ENCODE measurements around the gene TRIM33. TPM values are rescaled to one million over a fixed set of nuclear protein-coding genes. Genes with fewer than 3 reads are reported as not detected.
A peak's percentile ranks its signal among the peaks of the same experiment; 100 is the strongest.
"Not testable (repeated sequence)": the region's sequence is repeated elsewhere in the genome, so short reads cannot be mapped to it uniquely, and the experiment has no call there.

The TRIM33 gene
- polyA plus RNA-seq, 4 donors: 49.5 to 62.2 (median 54.7) TPM

DNA sequence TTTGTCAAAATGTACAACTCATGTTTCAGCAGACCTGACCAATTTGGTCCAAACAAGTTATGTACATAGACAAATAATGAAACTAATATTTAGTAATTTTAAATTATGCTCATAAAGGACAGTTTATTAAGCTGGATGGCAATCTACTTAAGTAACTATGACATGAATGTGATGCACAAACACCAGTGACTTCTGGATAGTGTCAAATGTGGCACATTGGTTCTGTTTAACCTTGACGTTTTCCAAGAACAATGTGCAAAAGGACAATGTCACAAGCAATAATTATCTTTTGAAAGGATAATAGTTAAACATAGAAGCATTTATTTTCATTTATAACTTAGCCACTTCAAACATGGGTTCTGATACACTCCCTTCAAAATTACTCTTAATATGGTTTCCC is 80.0 kb downstream of the TRIM33 start:
- no peak for DNase-seq (ENCODE audit: low read depth in 4 of 4, low spot score in 2 of 4)

GRCh38 chr1:114428083-114428754 is 82.8 kb downstream of the TRIM33 start:
- DNase-seq (ENCODE audit: low read depth in 4 of 4, low spot score in 2 of 4): peak in 1 of 4 donors; percentile 9

GRCh38 chr1:114427612-114428011 is 83.4 kb downstream of the TRIM33 start:
- DNase-seq (ENCODE audit: low read depth in 4 of 4, low spot score in 2 of 4): no peak

GRCh38 chr1:114423455-114423854 is 87.5 kb downstream of the TRIM33 start:
- DNase-seq (ENCODE audit: low read depth in 4 of 4, low spot score in 2 of 4): no peak

DNA sequence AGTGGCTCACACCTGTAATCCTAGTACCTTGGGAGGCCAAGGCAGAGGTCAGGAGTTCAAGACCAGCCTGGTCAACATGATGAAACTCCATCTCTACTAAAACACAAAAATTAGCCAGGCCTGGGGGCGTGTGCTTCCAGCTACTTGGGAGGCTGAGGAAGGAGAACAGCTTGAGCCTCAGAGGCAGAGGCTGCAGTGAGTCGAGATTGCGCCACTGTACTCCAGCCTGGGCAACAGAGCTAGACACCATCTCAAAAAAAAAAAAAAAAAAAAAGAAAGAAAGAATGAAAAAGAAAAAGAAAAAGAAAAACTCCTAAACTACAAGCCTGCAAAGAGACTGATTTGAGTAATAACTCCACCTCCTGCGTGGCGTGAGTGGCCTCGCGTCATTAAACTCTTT is 92.1 kb downstream of the TRIM33 start:
- DNase-seq (ENCODE audit: low read depth in 4 of 4, low spot score in 2 of 4): not testable (repeated sequence)

- DNase-seq (ENCODE audit: low read depth in 4 of 4, low spot score in 2 of 4): no peak
Observed at GRCh38 chr1:114397601-114398000, 113.4 kb downstream of the TRIM33 start.

DNA sequence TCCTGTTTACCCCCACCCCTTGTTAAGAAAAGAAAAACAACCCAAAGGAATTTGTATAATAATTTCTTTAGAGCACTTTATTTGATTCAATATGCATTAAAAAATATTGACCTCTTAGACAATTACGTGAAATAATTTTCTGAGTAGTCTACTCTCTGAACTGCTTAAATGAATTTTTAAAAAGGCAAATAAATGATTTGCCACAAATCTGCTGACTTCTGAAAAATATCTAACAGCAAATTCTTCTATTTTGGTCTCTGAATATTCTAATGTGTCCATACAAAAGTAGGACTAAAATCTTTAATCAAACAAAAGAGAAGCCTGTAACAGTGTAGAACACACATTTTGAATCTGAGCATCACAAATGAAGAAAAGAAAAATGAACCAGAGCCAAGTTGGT is 115.1 kb downstream of the TRIM33 start:
- DNase-seq (ENCODE audit: low read depth in 4 of 4, low spot score in 2 of 4): no peak

GRCh38 chr1:114390960-114391359 is 120.0 kb downstream of the TRIM33 start:
- no peak for DNase-seq (ENCODE audit: low read depth in 4 of 4, low spot score in 2 of 4)

GRCh38 chr1:114390361-114390760 is 120.6 kb downstream of the TRIM33 start:
- DNase-seq (ENCODE audit: low read depth in 4 of 4, low spot score in 2 of 4): no peak

- no peak for DNase-seq (ENCODE audit: low read depth in 4 of 4, low spot score in 2 of 4)
Observed at GRCh38 chr1:114388432-114389003, 122.5 kb downstream of the TRIM33 start.

DNA sequence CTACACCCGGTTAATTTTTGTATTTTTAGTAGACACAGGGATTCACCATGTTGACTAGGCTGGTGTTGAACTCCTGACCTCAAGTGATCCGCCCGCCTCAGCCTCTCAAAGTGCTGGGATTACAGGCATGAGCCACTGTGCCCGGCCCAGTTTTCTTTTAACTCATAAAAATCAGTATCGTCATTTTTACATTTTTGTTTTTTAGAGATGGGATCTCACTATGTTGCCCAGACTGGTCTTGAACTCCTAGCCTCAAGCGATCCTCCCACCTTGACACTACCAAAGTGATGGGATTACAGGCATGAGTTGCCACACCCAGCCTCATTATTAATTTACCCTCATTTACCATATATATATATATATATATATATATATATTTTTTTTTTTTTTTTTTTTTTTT is 123.4 kb downstream of the TRIM33 start:
- DNase-seq (ENCODE audit: low read depth in 4 of 4, low spot score in 2 of 4): not testable (repeated sequence)

DNA sequence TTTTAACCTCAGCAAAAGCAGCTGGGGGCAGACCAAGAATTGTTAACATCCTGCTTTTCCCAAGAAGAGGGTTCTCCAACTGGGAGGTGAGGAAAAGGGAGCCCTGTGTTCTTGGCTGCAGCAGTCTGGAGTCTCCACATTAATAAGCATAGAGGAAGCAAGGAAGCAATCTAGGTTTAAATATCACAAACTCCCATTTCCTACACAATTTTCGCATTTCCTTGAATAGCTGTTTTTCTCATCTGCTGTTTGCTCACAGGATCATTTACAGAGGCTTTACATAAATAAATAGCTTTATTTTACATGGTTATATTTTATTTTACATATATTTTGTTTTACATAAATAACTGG is 124.0 kb downstream of the TRIM33 start:
- DNase-seq (ENCODE audit: low read depth in 4 of 4, low spot score in 2 of 4): no peak

- no peak for DNase-seq (ENCODE audit: low read depth in 4 of 4, low spot score in 2 of 4)
Observed at GRCh38 chr1:114386129-114387009, 124.6 kb downstream of the TRIM33 start.

GRCh38 chr1:114384922-114385321 is 126.1 kb downstream of the TRIM33 start:
- DNase-seq (ENCODE audit: low read depth in 4 of 4, low spot score in 2 of 4): no peak

DNA sequence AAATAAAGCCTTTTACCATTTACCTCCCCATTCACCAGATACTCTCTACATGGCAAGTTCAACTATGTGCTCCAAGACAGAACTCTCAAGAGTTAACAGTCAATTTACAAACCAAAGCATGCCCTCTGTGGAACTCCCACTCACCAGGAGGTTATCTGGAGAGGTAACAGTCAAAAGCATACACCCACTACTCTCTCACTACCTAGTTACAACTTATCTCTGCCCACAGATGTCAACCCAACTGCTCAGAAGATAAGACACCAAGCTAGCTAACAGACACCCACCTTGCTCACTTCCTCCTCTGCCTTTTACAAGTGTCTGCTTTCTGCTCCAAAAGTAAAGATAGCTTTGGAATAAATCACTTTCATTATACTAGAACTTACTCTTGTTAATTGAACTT is 131.0 kb downstream of the TRIM33 start:
- no peak for DNase-seq (ENCODE audit: low read depth in 4 of 4, low spot score in 2 of 4)

GRCh38 chr1:114379358-114379757 is 131.6 kb downstream of the TRIM33 start:
- DNase-seq (ENCODE audit: low read depth in 4 of 4, low spot score in 2 of 4): no peak

- DNase-seq (ENCODE audit: low read depth in 4 of 4, low spot score in 2 of 4): no peak
Observed at GRCh38 chr1:114377356-114377755, 133.6 kb downstream of the TRIM33 start.

DNA sequence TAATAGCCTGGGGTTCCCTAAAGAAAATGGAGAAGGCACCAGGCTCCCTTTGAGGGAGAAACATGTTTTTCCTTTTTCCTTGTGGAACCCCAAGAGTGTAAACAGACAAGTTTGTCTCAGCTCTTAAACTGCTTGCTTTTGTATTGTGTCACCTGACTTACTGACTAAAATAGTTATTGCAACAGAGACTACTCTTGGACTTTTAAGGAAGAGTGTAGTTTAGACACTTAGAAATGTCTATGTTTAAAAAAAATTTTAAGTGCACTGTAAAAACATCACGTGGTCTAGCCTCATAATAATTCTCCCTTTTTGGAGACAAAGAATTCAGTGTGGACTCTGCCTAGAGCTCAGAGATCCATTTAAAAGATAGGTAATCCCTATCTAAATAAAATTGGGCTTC is 141.1 kb downstream of the TRIM33 start:
- no peak for DNase-seq (ENCODE audit: low read depth in 4 of 4, low spot score in 2 of 4)

GRCh38 chr1:114369266-114369919 is 141.6 kb downstream of the TRIM33 start:
- DNase-seq (ENCODE audit: low read depth in 4 of 4, low spot score in 2 of 4): not testable (repeated sequence)

GRCh38 chr1:114368560-114369255 is 142.3 kb downstream of the TRIM33 start:
- DNase-seq (ENCODE audit: low read depth in 4 of 4, low spot score in 2 of 4): no peak

DNA sequence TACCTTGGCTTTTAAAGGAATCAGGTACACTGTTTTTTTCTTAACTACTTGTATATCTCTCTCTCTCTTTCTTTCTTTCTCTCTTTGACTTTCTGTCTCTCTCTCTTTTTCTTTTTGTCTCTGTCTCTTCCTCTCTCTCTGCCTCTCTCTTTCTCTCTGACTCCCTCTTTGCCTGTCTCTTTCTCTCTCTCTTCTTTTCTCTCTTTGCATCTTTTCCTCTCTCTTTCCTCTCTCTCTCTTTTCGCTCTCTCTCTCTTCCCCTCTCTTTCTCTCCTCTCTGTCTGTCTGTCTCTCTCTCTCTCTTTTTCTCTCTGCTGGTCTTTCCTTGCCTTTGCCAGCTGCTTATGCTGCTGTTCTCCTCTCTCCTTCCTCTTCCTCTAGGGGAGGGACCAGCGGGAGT is 143.2 kb downstream of the TRIM33 start:
- DNase-seq (ENCODE audit: low read depth in 4 of 4, low spot score in 2 of 4): no peak
